HFF-Myc (cell line): Measurements from ENCODE around the gene ROBO3.

ENCODE experiments used
- DNase-seq: peaks from one replicate; pipeline ENCODE4 v3.0.0-alpha.2; 2011; ENCODE audit warnings: low read depth; ENCODE audit errors: extremely low read depth
- H3K4me3 ChIP-seq: replicated peaks from 2 replicates; pipeline ENCODE4 v1.5.1; 2011; ENCODE audit warnings: low read depth, mild to moderate bottlenecking, control low read depth, low read length
- CTCF ChIP-seq: IDR thresholded peaks from 2 replicates; pipeline ENCODE4 v1.5.1; 2012; ENCODE audit warnings: mild to moderate bottlenecking, low read depth, low read length, control low read depth; ENCODE audit errors: missing control alignments

The ROBO3 gene

GRCh38 chr11:124896071-124896750 lies 31.0 kb downstream of the ROBO3 start:
- no peak for DNase-seq
- H3K4me3 ChIP-seq, result no peak overlapping the region
- no peak for TF ChIP-seq CTCF

GRCh38 chr11:124896821-124897391 lies 31.7 kb downstream of the ROBO3 start:
- DNase-seq, result no peak
- TF ChIP-seq CTCF, result no peak
- H3K4me3 ChIP-seq, result no peak overlapping the region

GRCh38 chr11:124897674-124898262 lies 32.5 kb downstream of the ROBO3 start, which contains the start of gene ROBO4:
Gene ROBO4, minus strand, starts transcription at chr11:124897865. Its CDS starts 70 bp downstream, at chr11:124897795.
- DNase-seq, result no peak
- no peak within 1 kb of the TSS for H3K4me3 ChIP-seq
- TF ChIP-seq CTCF, result no peak

GRCh38 chr11:124898263-124898680 lies 33.0 kb downstream of the ROBO3 start:
- peak; percentile 82 for DNase-seq
- TF ChIP-seq CTCF, result peak; percentile 47
- no peak overlapping the region for H3K4me3 ChIP-seq

- peak; percentile 22 for TF ChIP-seq CTCF
- DNase-seq, result peak; percentile 61
- no peak overlapping the region for H3K4me3 ChIP-seq
These were observed 33.5 kb downstream of the ROBO3 start for GRCh38 chr11:124898711-124899110.

- TF ChIP-seq CTCF, result peak; percentile 21
- DNase-seq, result no peak
These were observed 34.3 kb downstream of the ROBO3 start for GRCh38 chr11:124899383-124900145.

More at GRCh38 chr11:124899383-124900145, 34.3 kb downstream of the ROBO3 start:
- no peak overlapping the region for H3K4me3 ChIP-seq
